ENCODE results near the gene WDR59. TPM values are rescaled to one million over a fixed set of nuclear protein-coding genes. Genes with fewer than 3 reads are reported as not detected.

WDR59 gene
- polyA plus RNA-seq, 1 of the 3 experiments (the other 2 are of a cell fraction): 48.2 TPM

DNA sequence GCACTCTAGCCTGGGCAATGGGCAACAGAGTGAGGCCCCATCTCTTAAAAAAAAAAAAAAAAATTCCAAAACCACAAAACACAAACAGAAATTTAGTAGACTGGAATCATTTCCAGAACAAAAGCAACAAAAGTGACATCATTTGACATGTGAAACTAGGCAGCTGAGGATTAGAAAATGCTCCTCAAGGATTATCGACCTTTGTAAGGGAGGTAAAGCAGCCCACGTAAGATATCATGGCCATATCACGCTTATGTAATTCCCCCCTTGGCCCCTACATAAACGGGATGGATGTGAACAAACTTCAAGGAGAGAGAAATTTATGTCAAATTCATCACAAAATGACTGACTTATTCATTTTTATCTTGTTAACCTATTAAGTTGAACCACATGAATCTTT is 83.3 kb downstream of the WDR59 start:
- TF ChIP-seq, protein P1, sequence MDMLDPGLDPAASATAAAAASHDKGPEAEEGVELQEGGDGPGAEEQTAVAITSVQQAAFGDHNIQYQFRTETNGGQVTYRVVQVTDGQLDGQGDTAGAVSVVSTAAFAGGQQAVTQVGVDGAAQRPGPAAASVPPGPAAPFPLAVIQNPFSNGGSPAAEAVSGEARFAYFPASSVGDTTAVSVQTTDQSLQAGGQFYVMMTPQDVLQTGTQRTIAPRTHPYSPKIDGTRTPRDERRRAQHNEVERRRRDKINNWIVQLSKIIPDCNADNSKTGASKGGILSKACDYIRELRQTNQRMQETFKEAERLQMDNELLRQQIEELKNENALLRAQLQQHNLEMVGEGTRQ (IDR thresholded peaks at IDR 0.05; ENCODE audit: borderline replicate concordance, low read depth, low read length): no peak
- TF ChIP-seq GATA2 (CRISPR knock-in tag; IDR thresholded peaks at IDR 0.05) (no peak), FOXM1 (IDR thresholded peaks at IDR 0.05; ENCODE audit: low read depth) (no peak), TEAD4 (IDR thresholded peaks at IDR 0.05; ENCODE audit: borderline replicate concordance, insufficient read depth) (no peak), GABPA (IDR thresholded peaks at IDR 0.05; ENCODE audit: low read depth) (no peak), FOSL2 (IDR thresholded peaks at IDR 0.05; ENCODE audit: borderline replicate concordance, low read depth) (no peak), JUND (IDR thresholded peaks at IDR 0.05) (no peak), RAD21 (IDR thresholded peaks at IDR 0.05; ENCODE audit: low read length) (no peak), CHD2 (IDR thresholded peaks at IDR 0.05; ENCODE audit: low read length, partially characterized antibody) (no peak), NRF1 (IDR thresholded peaks at IDR 0.05; ENCODE audit: low read depth, low read length) (no peak), MXI1 (IDR thresholded peaks at IDR 0.05; ENCODE audit: low read depth, low read length) (no peak), RFX5 (IDR thresholded peaks at IDR 0.05; ENCODE audit: low read length) (no peak), YY1 (IDR thresholded peaks at IDR 0.05; ENCODE audit: low read depth) (no peak), EP300 (IDR thresholded peaks at IDR 0.05; ENCODE audit: borderline replicate concordance in 1 of 2, low read depth in 1 of 2, low read length in 1 of 2) (no peak)
- TF ChIP-seq, protein P2, sequence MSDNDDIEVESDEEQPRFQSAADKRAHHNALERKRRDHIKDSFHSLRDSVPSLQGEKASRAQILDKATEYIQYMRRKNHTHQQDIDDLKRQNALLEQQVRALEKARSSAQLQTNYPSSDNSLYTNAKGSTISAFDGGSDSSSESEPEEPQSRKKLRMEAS (IDR thresholded peaks at IDR 0.05; ENCODE audit: low read depth): no peak
- Histone ChIP-seq H3F3A (replicated peaks; ENCODE audit: insufficient read depth) (peaks cover 4% of the 10 kb centered on the region), H2AFZ (ENCODE audit: low read depth) (no peak overlapping the region), H3K9ac (no peak overlapping the region), H3K4me3 (ENCODE audit: low read depth in 2 of 2, low read length in 1 of 2) (no peak overlapping the region), H3K9me2 (no peaks in the 10 kb centered on the region), H4K20me1 (ENCODE audit: insufficient read depth) (no peaks in the 10 kb centered on the region), H3K4me1 (ENCODE audit: control insufficient read depth in 1 of 2, insufficient read depth in 2 of 2, low read depth in 1 of 2, low read length in 1 of 2) (0 out of 4 replicates have a peak, but pooled peaks cover 0 to 3% of the 10 kb centered on the region in 2 experiments), H3K27ac (ENCODE audit: low read depth in 2 of 2, low read length in 1 of 2) (no peak overlapping the region), H3K79me2 (ENCODE audit: insufficient read depth) (no peaks in the 10 kb centered on the region), H3K36me3 (replicated peaks in 1 of 2; ENCODE audit: control insufficient read depth in 1 of 2, insufficient read depth in 2 of 2, low read length in 1 of 2) (peaks cover 15 to 56% of the 10 kb centered on the region in 2 experiments), H3K9me3 (no peaks in the 10 kb centered on the region), H3K4me2 (no peak overlapping the region), H3K27me3 (ENCODE audit: insufficient read depth) (no peaks in the 10 kb centered on the region)
- POLR2A ChIA-PET: no interaction called here
- CTCF ChIA-PET: no interaction called here
- no peak for DNase-seq
- WGBS (ENCODE audit: low lambda C conversion rate): 95% methylated on average over 4 of the region's 4 CpGs

DNA sequence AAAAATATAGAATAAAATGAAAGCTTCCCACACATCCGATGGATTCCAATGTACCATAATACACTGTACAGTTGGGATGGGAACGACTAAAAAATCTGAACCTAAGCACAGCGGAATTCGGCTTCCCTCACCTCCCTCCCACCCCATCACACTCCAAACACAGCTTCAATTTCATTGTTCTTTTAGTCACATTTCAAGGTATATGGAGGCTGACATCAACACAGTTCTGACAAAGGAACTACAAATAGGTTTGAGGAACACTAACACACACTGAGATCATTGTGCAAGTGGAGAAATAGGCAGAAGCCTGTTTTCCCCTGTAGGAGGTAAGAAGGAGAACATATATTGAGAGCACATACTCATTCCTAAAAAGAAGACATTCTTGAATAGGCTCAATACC is 85.1 kb downstream of the WDR59 start:
- Histone ChIP-seq H4K20me1 (ENCODE audit: insufficient read depth) (no peaks in the 10 kb centered on the region), H3K4me1 (ENCODE audit: control insufficient read depth in 1 of 2, insufficient read depth in 2 of 2, low read depth in 1 of 2, low read length in 1 of 2) (0 out of 4 replicates have a peak, but pooled peaks cover 0 to 3% of the 10 kb centered on the region in 2 experiments), H3K4me3 (ENCODE audit: low read depth in 2 of 2, low read length in 1 of 2) (no peak overlapping the region), H3K36me3 (replicated peaks in 1 of 2; ENCODE audit: control insufficient read depth in 1 of 2, insufficient read depth in 2 of 2, low read length in 1 of 2) (peaks cover 13 to 54% of the 10 kb centered on the region in 2 experiments), H3K4me2 (no peak overlapping the region), H3K27me3 (ENCODE audit: insufficient read depth) (no peaks in the 10 kb centered on the region), H3K9ac (no peak overlapping the region), H3K9me2 (no peaks in the 10 kb centered on the region), H3K79me2 (ENCODE audit: insufficient read depth) (no peaks in the 10 kb centered on the region), H2AFZ (ENCODE audit: low read depth) (no peak overlapping the region), H3K9me3 (no peaks in the 10 kb centered on the region), H3F3A (replicated peaks; ENCODE audit: insufficient read depth) (peaks cover 4% of the 10 kb centered on the region), H3K27ac (ENCODE audit: low read depth in 2 of 2, low read length in 1 of 2) (no peak overlapping the region)
- DNase-seq: no peak
- POLR2A ChIA-PET: no interaction called here
- WGBS (ENCODE audit: low lambda C conversion rate): 97% methylated on average over 4 of the region's 4 CpGs
- CTCF ChIA-PET: interaction anchor here (1.0 to 1.2 kb wide), 3 partner anchors 9 to 37 kb away, joined by 3 to 4 read pairs (median 3); no protein-coding TSS in a partner anchor
- TF ChIP-seq NFIC (IDR thresholded peaks at IDR 0.05; ENCODE audit: borderline replicate concordance): no peak
- TF ChIP-seq FOSL2 (IDR thresholded peaks at IDR 0.05; ENCODE audit: borderline replicate concordance, low read depth): no peak
- TF ChIP-seq RAD21 (IDR thresholded peaks at IDR 0.05; ENCODE audit: low read length): no peak
- TF ChIP-seq, protein P3, sequence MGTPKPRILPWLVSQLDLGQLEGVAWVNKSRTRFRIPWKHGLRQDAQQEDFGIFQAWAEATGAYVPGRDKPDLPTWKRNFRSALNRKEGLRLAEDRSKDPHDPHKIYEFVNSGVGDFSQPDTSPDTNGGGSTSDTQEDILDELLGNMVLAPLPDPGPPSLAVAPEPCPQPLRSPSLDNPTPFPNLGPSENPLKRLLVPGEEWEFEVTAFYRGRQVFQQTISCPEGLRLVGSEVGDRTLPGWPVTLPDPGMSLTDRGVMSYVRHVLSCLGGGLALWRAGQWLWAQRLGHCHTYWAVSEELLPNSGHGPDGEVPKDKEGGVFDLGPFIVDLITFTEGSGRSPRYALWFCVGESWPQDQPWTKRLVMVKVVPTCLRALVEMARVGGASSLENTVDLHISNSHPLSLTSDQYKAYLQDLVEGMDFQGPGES (IDR thresholded peaks at IDR 0.05; ENCODE audit: low read depth, low read length): no peak
- TF ChIP-seq EZH2phosphoT487 (IDR thresholded peaks at IDR 0.05; ENCODE audit: borderline replicate concordance, low read depth): no peak
